HG03103 (cell line): ENCODE results near the gene TMEM61.

Experiments
- ATAC-seq: cut with Tn5 transposase; IDR thresholded peaks from one replicate; pipeline ENCODE4 v1.9.1; 2021; ENCODE audit warnings: low read depth; ENCODE audit not compliant: unreplicated experiment

TMEM61 gene

DNA sequence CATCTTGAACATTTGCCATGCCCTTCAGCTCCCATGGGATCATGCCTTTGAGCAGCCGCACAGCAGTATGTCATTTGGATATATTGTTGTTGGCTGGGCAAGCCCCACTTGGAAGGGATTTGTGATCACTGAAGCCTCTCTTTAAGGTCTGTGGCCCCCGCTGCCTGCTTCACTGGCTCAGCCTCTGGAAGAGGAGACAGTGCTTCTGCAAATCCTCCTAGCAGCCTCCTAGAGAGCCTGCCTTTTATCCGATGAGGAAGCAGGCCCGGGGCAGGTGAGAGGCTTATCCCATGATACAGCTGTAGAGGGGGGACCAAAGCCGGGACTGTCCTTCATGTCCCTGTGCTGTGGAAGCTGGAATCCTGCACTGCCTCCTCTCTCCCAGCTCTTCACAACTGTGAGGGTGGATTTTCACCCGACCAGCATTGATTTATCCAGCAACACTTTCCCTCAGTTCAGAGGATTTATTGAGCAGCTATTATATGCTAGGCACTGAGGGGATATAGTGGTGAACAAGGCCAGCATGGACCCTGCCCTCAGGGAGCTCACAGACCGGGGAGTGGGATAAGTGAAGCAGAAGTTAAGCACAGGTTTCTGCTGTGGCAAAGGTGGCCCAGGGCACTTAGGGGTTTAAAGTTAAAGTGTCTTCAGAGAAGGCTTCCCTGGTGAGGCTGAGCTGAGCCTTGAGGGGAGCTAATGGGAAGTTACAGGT lies 3.9 kb downstream of the TMEM61 start:
- no peak for ATAC-seq

GRCh38 chr1:54985556-54985955 lies 5.1 kb downstream of the TMEM61 start:
- ATAC-seq = no peak

- ATAC-seq = no peak
These were observed 5.6 kb downstream of the TMEM61 start for GRCh38 chr1:54986025-54986424.

DNA sequence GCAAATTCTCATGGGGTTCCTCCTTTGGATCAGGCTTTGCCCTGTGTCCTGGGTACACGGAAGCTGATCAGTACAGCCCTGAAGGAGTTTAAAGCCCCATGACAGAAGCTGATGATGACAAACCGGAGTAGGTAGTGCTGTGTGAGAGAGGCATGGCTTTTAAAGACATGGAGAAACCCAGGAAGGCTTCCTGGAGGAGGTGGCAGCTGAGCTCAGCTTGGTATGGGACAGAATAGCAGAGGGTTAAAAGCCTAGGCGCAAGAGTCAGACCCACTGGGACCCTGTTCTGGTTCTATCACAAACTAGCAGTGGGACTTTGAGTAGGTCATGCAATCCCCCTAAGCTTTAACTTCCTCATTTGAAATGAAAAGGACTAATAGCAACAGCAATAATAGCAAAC lies 6.1 kb downstream of the TMEM61 start:
- no peak for ATAC-seq

DNA sequence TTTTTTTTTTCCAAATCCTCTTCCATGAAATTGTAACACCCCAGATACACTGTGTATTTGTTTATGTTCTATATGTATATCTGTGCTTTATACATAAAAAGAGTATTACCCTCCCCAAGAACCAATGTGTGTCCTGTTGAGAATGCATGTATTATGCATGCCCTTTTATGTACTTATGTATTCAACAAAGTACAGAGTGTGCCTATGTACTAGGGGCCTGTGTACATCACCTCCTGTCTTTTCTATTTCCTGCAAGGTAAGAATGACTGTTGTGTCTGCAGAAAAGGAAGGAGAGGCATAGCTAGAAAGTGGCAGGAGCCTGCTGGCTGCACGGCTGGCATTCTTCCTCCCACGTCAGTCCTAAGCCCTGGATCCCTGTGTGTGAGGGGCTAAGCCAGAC lies 7.0 kb downstream of the TMEM61 start:
- no peak for ATAC-seq

- no peak for ATAC-seq
These were observed 7.7 kb downstream of the TMEM61 start for GRCh38 chr1:54987919-54988705.

- no peak for ATAC-seq
These were observed 8.5 kb downstream of the TMEM61 start for GRCh38 chr1:54988975-54989374.

- no peak for ATAC-seq
These were observed 9.0 kb downstream of the TMEM61 start for GRCh38 chr1:54989473-54989872.

DNA sequence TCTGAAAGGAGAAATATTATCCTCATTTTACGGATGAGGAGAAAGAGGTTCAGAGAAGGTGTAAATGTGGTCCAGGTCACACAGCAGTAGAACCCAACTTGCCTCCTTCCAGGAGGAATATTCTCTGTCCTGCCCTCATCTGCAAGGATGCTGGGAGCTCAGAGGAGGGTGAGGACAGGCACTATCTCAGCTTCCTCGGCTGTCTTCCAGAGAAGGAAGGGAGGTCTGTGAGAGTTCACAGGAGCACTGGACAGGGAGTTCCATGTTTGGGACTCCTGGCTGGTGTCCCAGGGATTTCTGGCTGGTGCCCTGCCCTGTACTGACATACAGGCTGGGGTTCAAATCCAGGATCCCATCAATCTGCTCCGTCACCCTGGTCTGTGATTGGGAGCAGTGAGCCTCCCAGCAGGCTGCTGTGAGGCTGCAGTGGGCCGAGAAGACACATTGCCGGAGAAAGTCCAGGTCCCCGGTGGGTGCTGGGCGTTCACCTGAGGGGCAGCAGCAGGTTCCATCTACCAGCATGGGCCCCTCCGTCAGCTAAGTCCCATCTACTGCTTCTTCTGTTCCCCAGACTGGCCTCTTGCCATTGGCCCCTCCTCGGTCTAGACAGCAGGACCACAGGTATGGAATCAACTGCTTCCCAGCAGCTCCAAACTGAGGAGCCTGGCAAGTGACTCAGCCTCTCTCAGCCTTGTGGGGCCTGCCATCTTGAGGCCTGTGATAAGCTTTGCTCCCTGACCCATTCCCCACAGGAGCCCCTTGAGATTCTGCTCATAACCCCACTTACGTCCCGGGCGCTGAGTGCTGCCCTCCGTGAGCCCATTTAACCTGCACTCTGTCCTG lies 9.8 kb downstream of the TMEM61 start:
- no peak for ATAC-seq

GRCh38 chr1:54990916-54991315 lies 10.5 kb downstream of the TMEM61 start:
- no peak for ATAC-seq

DNA sequence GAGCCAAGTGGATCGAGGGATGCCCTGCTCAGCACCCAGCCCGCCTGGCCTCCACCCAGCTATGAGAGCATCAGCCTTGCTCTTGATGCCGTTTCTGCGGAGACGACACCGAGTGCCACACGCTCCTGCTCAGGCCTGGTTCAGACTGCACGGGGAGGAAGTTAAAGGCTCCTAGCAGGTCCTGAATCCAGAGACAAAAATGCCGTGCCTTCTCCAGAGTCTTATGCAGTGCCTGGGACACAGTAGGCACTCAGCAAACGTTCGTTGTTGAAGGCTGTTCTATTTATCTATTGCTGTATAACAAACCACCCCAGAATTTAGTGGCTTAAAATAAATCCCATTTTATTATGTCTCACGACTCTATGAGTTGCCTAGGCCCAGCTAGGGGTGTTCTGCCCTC lies 11.5 kb downstream of the TMEM61 start:
- no peak for ATAC-seq

- ATAC-seq = no peak
These were observed 12.7 kb downstream of the TMEM61 start for GRCh38 chr1:54993140-54993539.

- no peak for ATAC-seq
These were observed 14.0 kb downstream of the TMEM61 start for GRCh38 chr1:54994355-54994990.

- ATAC-seq = no peak
These were observed 14.8 kb downstream of the TMEM61 start for GRCh38 chr1:54995013-54995760.

GRCh38 chr1:54995835-54996234 lies 15.4 kb downstream of the TMEM61 start:
- ATAC-seq = no peak

DNA sequence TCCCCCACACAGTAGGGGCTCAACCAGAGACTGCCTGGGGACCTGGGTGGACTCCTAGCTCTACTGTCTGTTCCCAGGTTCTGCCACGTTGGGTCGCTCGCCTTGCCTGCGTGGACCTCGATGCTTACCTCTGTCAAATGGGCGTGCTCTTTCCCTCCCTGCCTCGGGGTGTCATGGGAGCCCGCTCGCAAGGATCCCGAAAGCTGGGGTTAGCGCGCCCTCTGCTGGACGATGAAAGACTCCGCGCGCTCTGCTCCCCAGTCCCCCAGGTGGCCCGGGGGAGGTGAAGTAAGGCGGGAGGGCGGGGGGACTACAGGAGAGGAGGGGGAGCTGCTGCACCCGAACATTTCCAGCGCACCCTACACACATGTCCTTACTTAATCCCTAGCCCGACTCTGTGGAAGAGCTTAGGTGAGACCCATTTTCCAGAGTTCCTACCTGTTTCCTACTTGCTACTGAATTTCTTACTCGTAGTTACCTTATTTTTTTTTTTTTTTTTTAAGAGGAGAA lies 16.0 kb downstream of the TMEM61 start:
- ATAC-seq = peak; percentile 79

DNA sequence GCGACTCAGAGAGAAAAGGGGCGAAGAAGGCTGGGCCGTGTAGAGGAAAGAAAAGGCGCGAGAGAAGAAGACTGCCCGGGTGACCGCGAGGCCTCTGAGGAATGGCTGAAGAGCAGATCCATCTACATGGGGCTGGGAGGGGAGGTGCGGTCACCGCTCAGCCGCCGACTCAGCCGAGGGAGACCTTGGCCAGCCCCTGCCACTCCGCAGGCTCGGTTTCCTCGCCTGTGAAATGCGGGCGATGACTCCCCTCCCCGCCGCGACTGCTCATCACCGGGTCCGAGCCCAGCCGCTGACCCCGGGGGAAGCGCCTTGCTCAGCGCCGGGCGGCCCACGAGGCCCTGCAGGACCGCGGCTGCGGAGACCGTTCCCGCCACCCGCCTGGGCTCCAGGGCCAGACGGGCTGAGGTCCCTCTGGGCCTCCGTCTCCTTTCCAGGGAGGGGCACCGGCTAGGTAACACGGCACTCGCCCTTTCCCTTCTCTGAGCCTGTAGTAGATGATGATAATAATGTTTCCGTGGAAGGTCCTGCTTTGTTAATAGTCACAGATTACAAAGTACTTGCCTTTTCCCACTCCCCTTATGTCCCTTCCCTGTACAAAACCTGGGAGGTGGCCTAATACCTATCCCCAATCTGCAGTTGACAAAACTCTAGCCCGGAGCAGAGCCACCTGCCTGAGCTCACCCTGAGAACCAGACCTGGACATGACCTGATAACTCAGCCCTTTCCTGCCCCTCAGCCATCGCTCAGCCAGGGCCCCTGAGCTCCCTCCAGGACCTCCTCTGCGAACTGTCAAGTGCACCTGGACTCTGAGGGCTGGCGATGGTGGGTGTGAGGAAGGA lies 16.7 kb downstream of the TMEM61 start:
- no peak for ATAC-seq

- no peak for ATAC-seq
These were observed 17.2 kb downstream of the TMEM61 start for GRCh38 chr1:54997711-54997986.

DNA sequence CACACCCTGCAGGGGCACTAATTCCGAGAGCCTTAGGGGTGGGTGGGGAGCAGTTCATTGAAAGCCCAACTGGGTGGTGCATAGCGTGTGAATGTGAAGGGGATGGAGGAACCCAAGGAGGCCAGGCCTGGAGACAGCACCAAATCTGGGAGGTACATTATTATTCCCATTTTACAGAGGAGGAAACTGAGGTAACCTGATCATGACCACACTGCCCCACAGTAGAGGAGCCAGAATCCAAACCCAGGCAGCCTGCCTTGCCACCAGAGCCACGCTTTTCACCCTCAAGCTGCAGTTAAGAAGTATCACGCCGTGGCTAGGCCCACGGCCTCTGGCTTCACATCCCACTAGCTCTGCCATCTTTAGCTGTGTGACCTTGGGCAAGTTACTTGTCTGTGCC lies 17.7 kb downstream of the TMEM61 start:
- no peak for ATAC-seq
